ENCODE results near the gene SULT1A3.
"Not testable (repeated sequence)": the region's sequence is repeated elsewhere in the genome, so short reads cannot be mapped to it uniquely, and the experiment has no call there.

Gene SULT1A3

DNA sequence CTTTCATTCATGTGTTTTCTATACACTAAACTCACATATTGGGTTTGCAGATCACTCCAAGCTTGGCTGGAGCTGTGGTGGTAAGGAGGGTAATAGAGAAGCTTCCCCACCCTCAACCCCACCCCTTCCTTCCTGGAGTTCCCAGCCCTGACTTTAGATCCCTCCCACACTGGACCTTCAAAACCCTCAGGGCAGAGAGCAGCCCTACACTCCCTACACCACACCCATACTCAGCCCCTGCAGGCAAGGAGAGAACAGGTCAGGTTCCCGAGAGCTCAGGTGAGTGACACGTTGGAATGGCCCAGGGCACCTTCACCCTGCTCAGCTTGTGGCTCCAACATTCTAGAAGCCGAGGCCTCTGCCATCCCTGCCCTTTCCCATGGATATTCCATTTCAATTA lies at the start of gene SULT1A3:
TSS of gene SULT1A3 (plus strand) at position 207 of the 400 bp plus-strand sequence. CDS start 1,474 bp downstream, outside the sequence.
- not testable (repeated sequence) for H3K4me3 ChIP-seq, H3K27ac ChIP-seq

DNA sequence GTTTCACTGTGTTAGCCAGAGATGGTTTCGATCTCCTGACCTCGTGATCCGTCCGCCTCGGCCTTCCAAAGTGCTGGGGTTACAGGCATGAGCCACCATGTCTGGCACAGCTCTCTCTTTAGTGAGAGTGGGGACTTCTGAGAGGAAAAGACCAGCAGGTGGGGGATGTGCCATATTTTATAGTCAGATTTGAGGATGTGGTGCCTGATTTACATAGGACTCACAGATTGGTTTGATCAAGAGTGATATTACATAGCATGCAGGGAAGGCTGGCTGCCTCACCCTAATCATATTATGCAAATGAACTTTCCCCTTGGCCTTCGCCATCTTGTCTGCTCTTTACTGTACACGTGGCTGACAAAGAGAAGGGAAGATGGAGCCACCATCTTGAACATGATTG lies 48.0 kb upstream of the SULT1A3 start:
- no peak overlapping the region for H3K4me3 ChIP-seq
- H3K27ac ChIP-seq, result no peak overlapping the region

DNA sequence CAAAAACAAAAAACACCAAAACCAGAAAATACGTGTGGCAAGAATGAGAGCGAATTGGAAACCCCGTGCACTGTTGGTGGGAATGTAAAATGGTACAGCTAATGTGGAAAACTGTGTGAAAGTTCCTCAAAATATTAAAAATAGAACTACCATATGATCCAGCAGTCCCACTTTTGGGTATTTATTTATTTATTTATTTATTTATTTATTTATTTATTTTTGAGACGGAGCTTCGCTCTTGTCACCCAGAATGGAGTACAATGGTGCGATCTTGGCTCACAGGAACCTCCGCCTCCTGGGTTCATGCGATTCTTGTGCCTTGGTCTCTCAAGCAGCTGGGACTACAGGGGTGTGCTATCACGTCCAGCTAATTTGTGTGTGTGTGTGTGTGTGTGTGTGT lies 46.5 kb upstream of the SULT1A3 start:
- no peak overlapping the region for H3K4me3 ChIP-seq
- H3K27ac ChIP-seq, result no peak overlapping the region

GRCh38 chr16:30155188-30155587 lies 43.9 kb upstream of the SULT1A3 start:
- H3K4me3 ChIP-seq, result no peak overlapping the region
- H3K27ac ChIP-seq, result no peak overlapping the region

DNA sequence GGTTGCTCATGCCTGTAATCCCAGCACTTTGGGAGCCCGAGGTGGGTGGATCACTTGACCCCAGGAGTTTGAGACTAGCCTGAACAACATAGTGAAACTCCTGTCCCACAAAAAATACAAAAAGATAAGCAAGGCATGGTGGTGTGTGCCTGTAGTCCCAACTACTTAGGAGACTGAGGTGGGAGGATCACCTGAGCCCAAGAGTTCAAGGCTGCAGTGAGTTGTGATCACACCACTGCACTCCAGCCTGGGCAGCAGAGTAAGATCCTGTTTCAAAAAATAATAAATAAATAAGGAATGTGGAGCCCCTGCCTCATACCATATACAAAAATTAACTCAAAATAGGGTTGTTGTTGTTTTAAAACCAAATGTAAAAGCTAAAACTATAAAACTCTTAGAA lies 41.8 kb upstream of the SULT1A3 start:
- Histone ChIP-seq H3K27ac (no peak overlapping the region), H3K4me3 (no peak overlapping the region)

GRCh38 chr16:30163538-30163937 lies 35.5 kb upstream of the SULT1A3 start:
- no peak overlapping the region for H3K27ac ChIP-seq
- H3K4me3 ChIP-seq, result no peak overlapping the region

DNA sequence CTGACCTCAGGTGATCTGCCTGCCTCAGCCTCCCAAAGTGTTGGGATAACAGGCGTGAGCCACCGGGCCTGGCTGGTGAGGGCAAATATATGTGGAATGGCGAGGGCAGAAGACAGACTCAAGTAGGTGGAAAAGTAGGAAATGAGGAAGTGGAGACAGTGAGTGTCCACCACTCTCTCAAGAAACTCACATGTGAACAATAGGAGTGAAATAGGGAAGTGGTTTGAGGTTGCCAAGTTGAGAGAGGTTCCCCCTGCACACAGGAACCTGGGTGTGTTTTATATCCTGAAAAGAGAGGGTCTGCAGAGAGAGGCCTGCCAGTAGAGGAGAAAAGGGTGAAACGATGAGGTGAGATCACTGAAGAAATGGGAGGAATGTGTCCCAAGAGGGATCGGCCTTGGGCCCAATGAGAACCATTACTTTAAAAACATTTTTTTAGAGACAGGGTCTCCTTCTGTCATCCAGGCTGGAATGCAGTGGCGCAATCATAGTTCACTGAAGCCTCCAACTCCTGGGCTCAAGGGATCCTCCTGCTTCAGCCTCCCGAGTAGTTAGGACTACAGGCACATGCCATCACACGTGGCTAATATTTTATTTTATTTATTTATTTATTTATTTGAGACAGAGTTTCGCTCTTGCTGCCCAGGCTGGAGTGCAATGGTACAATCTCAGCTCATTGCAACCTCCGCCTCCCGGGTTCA lies 32.7 kb upstream of the SULT1A3 start:
- H3K4me3 ChIP-seq, result no peak overlapping the region

GRCh38 chr16:30168746-30169145 lies 30.3 kb upstream of the SULT1A3 start:
- H3K4me3 ChIP-seq, H3K27ac ChIP-seq: not testable (repeated sequence)

More for the DNA sequence above, 32.7 kb upstream of the SULT1A3 start:
- peak overlapping the region in 3 of 21 experiments; percentile 22 to 63 (median 30) for H3K27ac ChIP-seq

GRCh38 chr16:30169416-30169815 lies 29.6 kb upstream of the SULT1A3 start:
- H3K27ac ChIP-seq, H3K4me3 ChIP-seq: not testable (repeated sequence)

- H3K4me3 ChIP-seq, H3K27ac ChIP-seq: not testable (repeated sequence)
These were observed 28.9 kb upstream of the SULT1A3 start for GRCh38 chr16:30170145-30170544.

- no peak overlapping the region for H3K27ac ChIP-seq
- H3K4me3 ChIP-seq, result no peak overlapping the region
These were observed 26.0 kb upstream of the SULT1A3 start for GRCh38 chr16:30173054-30173453.

DNA sequence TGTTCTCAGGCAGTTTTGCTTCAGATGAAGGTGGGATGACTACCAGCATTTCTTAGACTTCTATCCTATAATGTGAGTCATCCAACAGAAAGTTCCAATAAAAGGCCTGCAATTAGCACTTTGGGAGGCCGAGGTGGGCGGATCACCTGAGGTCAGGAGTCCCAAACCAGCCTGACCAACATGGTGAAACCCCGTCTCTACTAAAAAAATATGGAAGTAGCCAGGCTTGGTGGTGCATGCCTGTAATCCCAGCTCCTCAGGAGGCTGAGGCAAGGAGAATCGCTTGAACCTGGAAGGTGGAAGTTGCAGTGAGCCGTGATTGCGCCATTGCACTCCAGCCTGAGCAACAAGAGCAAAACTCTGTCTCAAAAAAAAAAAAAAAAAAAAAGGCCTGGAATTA lies 22.2 kb upstream of the SULT1A3 start:
- not testable (repeated sequence) for H3K4me3 ChIP-seq, H3K27ac ChIP-seq

DNA sequence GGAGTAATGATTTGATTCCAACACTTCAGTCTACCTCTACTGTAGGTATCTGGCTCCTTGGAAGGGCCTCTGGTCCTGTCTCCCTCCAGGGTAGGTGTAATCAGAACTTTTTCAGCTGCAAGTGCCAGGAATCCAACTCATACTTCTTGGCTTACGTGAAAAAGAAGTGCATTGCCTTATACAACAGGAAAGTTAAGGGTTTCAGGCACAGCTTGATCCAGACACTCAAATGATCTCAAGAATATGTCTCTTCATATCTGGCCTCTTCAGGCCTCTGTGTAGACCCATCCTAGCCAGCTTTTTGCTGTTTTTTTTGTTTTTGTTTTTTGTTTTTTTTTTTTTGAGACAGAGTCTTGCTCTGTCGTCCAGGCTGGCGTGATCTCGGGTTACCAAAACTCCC lies 19.9 kb upstream of the SULT1A3 start:
- Histone ChIP-seq H3K4me3 (no peak overlapping the region), H3K27ac (no peak overlapping the region)

- H3K27ac ChIP-seq, result no peak overlapping the region
- no peak overlapping the region for H3K4me3 ChIP-seq
These were observed 19.1 kb upstream of the SULT1A3 start for GRCh38 chr16:30179931-30180330.

DNA sequence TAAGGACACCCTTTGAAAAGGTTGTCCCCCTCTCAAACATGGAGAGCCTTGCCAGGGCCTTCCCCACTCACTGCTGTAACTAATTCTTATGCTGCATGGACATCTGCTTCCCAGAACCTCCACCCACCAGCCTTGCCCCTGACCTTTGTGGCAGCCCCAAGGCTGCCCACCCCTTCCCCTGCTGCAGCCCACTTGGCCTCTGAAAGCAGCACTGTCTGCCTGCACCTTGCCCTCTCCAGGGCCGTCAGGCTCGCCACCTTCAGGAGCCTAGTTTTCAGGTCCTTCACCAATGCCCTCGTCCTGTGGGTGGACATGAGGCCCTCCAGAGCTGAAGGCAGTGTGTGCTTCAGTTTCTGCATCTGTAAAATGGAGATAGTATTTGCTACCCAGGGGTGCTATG lies 18.3 kb upstream of the SULT1A3 start:
- no peak overlapping the region for H3K27ac ChIP-seq
- no peak overlapping the region for H3K4me3 ChIP-seq

GRCh38 chr16:30183233-30184095 lies 15.6 kb upstream of the SULT1A3 start, which contains the start of gene CORO1A:
CORO1A (plus strand) TSS chr16:30183602; CDS start chr16:30185210, 1,608 bp downstream.
- H3K4me3 ChIP-seq, result peak within 1 kb of the TSS; percentile 35 to 57 (median 45)
- H3K27ac ChIP-seq, result peak within 1 kb of the TSS; percentile 48 to 98 (median 84)

DNA sequence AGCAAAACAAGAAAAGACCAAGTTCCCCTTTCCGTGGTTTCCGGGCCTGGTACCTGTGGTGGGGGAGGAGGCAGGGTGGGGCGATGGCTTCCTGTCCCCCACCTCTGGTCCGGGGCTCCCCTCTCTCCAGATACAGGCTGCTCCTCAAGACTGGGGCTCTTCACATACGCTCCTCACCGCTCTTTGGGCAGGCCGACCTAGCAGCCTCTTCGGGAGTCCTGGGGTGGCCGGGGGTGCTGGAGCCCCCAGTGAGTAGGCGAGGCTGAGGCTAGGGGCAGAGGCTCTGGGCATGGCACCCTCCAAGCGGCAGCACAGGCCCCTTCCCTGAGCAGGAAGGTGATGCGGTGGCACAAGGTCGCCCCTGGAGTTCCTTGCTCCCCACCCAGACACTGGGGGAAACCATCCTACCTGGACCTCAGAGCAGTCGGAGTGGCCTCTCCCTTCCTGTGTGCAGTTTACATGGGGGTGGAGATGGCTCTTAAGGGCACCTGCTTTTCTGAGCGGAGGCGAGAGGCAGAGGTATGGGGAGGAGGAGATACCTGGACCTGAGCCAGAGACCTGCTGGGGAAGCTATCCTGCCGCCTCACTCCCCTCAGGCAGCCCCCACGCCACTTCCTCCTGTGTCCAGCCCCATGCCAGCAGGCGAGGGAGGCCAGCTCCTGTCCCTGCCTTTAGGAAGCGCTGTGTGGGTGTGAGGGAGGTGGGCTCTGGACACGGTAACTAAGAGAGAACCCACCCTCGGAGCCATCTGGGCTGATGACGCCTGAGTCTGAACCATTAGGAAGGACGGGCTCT lies 14.8 kb upstream of the SULT1A3 start:
- Histone ChIP-seq H3K4me3 (peak overlapping the region; percentile 35 to 57 (median 45)), H3K27ac (peak overlapping the region in 20 of 21 experiments; percentile 48 to 98 (median 85))

DNA sequence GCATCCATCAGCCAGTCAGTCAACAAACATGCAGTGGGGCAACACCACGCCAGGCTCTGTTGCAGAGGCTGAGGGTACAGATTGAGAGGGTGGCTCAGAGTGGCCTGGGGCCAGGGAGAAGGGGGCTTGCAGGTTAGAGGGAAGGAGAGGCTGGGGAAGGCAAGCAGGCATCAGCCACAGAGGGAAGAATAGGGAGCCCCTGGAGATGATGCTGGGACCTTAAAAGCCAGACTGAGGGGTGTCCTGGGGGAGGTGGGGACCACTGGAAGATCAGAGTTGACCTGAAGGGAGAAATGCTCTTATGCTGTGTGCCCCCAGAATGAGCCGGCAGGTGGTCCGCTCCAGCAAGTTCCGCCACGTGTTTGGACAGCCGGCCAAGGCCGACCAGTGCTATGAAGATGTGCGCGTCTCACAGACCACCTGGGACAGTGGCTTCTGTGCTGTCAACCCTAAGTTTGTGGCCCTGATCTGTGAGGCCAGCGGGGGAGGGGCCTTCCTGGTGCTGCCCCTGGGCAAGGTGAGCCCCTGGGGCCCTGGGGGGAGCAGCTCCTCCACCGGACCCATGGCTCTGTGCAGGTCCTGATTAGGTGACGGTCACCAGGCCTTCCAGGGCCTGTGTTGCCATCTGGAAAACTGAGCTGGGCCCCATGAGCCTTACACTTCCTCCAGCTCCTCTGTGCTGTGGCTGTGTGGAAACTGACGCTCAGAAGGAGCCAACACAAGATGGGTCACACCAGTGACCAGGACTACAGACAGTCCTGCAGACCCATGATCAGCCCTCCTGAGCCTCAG lies 14.0 kb upstream of the SULT1A3 start:
- Histone ChIP-seq H3K27ac (peak overlapping the region in 18 of 21 experiments; percentile 22 to 98 (median 86)), H3K4me3 (peak overlapping the region; percentile 35 to 57 (median 45))
